Stimulated activated CD4-positive, alpha-beta T cell treated with anti-CD3 and anti-CD28 coated beads, Interleukin-12 subunit alpha, Interleukin-12 subunit beta, amount 100 ng/mL, for 24 hours (primary cell): ENCODE results near the gene ERGIC3.
"Not testable (repeated sequence)": the region's sequence is repeated elsewhere in the genome, so short reads cannot be mapped to it uniquely, and the experiment has no call there.

Source experiments
- DNase-seq, 2 experiments: peaks; one replicate each; pipeline ENCODE4 v3.0.0-alpha.2; 2020; ENCODE audit warnings: low read depth in 2 of 2

ERGIC3 gene

GRCh38 chr20:35517767-35518166 lies 24.1 kb upstream of the ERGIC3 start:
- not testable (repeated sequence) for DNase-seq

- DNase-seq, result no peak
Observed at GRCh38 chr20:35518955-35519354, 22.9 kb upstream of the ERGIC3 start.

GRCh38 chr20:35523298-35523888 lies 18.5 kb upstream of the ERGIC3 start:
- peak in 1 of 2 experiments; percentile 28 for DNase-seq

GRCh38 chr20:35525639-35526038 lies 16.2 kb upstream of the ERGIC3 start:
- no peak for DNase-seq

- no peak for DNase-seq
Observed at GRCh38 chr20:35527122-35527769, 14.6 kb upstream of the ERGIC3 start.

GRCh38 chr20:35529552-35529951 lies 12.3 kb upstream of the ERGIC3 start, which contains the start of gene C20orf173:
C20orf173 (minus strand) TSS chr20:35529652; CDS start chr20:35529373, 279 bp downstream.
- DNase-seq, result no peak

- no peak for DNase-seq
Observed at GRCh38 chr20:35539756-35540212, 2.1 kb upstream of the ERGIC3 start.

GRCh38 chr20:35541118-35541782 lies 628 bp upstream of the ERGIC3 start:
- DNase-seq, result no peak

- no peak for DNase-seq
Observed at GRCh38 chr20:35542990-35543389, 1.1 kb downstream of the ERGIC3 start.

GRCh38 chr20:35544436-35544835 lies 2.6 kb downstream of the ERGIC3 start:
- no peak for DNase-seq

GRCh38 chr20:35544941-35545340 lies 3.1 kb downstream of the ERGIC3 start:
- not testable (repeated sequence) for DNase-seq

GRCh38 chr20:35546127-35546526 lies 4.2 kb downstream of the ERGIC3 start:
- DNase-seq, result no peak

- no peak for DNase-seq
Observed at GRCh38 chr20:35547329-35547728, 5.5 kb downstream of the ERGIC3 start.

- DNase-seq, result no peak
Observed at GRCh38 chr20:35551503-35551902, 9.6 kb downstream of the ERGIC3 start.

- no peak for DNase-seq
Observed at GRCh38 chr20:35552914-35553313, 11.0 kb downstream of the ERGIC3 start.

GRCh38 chr20:35555461-35555860 lies 13.6 kb downstream of the ERGIC3 start:
- not testable (repeated sequence) for DNase-seq

- DNase-seq, result no peak
Observed at GRCh38 chr20:35555951-35556645, 14.2 kb downstream of the ERGIC3 start.

- DNase-seq, result no peak
Observed at GRCh38 chr20:35556871-35557270, 15.0 kb downstream of the ERGIC3 start.

- DNase-seq, result no peak
Observed at GRCh38 chr20:35558451-35558850, 16.6 kb downstream of the ERGIC3 start.

GRCh38 chr20:35559042-35559693 lies 17.3 kb downstream of the ERGIC3 start:
- no peak for DNase-seq

- DNase-seq, result no peak
Observed at GRCh38 chr20:35560105-35560511, 18.2 kb downstream of the ERGIC3 start.

- no peak for DNase-seq
Observed at GRCh38 chr20:35560541-35560940, 18.7 kb downstream of the ERGIC3 start.
